ENCODE data around the gene ZBTB32. TPM values are rescaled to one million over a fixed set of nuclear protein-coding genes. Genes with fewer than 3 reads are reported as not detected.

Gene ZBTB32
- total RNA-seq, 1 experiment from 2014 or later: 0.13 TPM

- Histone ChIP-seq H2AK5ac (ENCODE audit: insufficient read length, low read length) (no peak overlapping the region), H3K56ac (ENCODE audit: insufficient read length, low read depth, low read length) (no peak overlapping the region), H3K4ac (ENCODE audit: low read depth, low read length) (no peak overlapping the region), H3K23ac (ENCODE audit: insufficient read length, low read depth, low read length) (no peak overlapping the region), H2BK15ac (ENCODE audit: low read depth, low read length) (no peak overlapping the region), H4K91ac (ENCODE audit: insufficient read length, low read depth, low read length) (no peak overlapping the region), H3K9ac (ENCODE audit: extremely low read depth, insufficient read length, low read length) (no peak overlapping the region), H3K4me1 (ENCODE audit: insufficient read depth, low read length) (no peaks in the 10 kb centered on the region), H3K79me2 (ENCODE audit: insufficient read depth, low read length) (no peaks in the 10 kb centered on the region), H2BK5ac (ENCODE audit: insufficient read length, low read length) (no peak overlapping the region), H2BK12ac (ENCODE audit: insufficient read length, low read depth, low read length) (no peak overlapping the region), H3K23me2 (ENCODE audit: insufficient read length, low read depth, low read length, poor library complexity, severe bottlenecking) (no peaks in the 10 kb centered on the region), H2AFZ (ENCODE audit: low read length) (no peak overlapping the region), H3K18ac (ENCODE audit: insufficient read length, low read depth, low read length) (no peak overlapping the region), H2BK120ac (ENCODE audit: low read depth, low read length, poor library complexity, severe bottlenecking) (no peak overlapping the region), H4K20me1 (ENCODE audit: control insufficient read depth, insufficient read depth, insufficient read length) (no peaks in the 10 kb centered on the region), H3K27me3 (ENCODE audit: insufficient read depth, low read length) (no peaks in the 10 kb centered on the region), H3K79me1 (ENCODE audit: insufficient read depth, low read depth, low read length, poor library complexity, severe bottlenecking) (no peaks in the 10 kb centered on the region), H3K4me2 (ENCODE audit: insufficient read depth, insufficient read length, low read length) (no peak overlapping the region), H4K8ac (replicated peaks; ENCODE audit: insufficient read length, low read depth, low read length) (no peak overlapping the region), H3K14ac (ENCODE audit: insufficient read depth, low read length) (no peak overlapping the region), H3K27ac (ENCODE audit: insufficient read length, low read depth, low read length) (no peak overlapping the region), H2BK20ac (ENCODE audit: low read depth, low read length, poor library complexity, severe bottlenecking) (no peak overlapping the region), H3T11ph (ENCODE audit: low read length) (no peak overlapping the region), H4K5ac (ENCODE audit: insufficient read length, low read depth, low read length) (no peak overlapping the region), H3K9me3 (ENCODE audit: control insufficient read depth, low read depth, low read length) (no peaks in the 10 kb centered on the region)
- no peak for DNase-seq
- H3K9me3 Mint-ChIP-seq: no peaks in the 10 kb centered on the region
- TF ChIP-seq CTCF (conservative IDR thresholded peaks at IDR 0.05): no peak
- WGBS (ENCODE audit: extremely low coverage, insufficient read length, low lambda C conversion rate): no CpG with 5 or more reads among the region's 21 CpGs
- H3K4me3 Mint-ChIP-seq: no peak overlapping the region
- no peak overlapping the region; a peak in 1 of 7 replicates for H3K27ac Mint-ChIP-seq
- H3K27me3 Mint-ChIP-seq (ENCODE audit: low read depth): no peaks in the 10 kb centered on the region
- H3K36me3 Mint-ChIP-seq (ENCODE audit: insufficient read depth in 1 of 3, low read depth in 3 of 3): peaks cover 53 to 79% (median 78%) of the 10 kb centered on the region in 3 experiments
- H3K4me1 Mint-ChIP-seq: no peaks in the 10 kb centered on the region
Measured at GRCh38 chr19:35731779-35732405, 27.5 kb downstream of the ZBTB32 start.

Data from H9 (cell line).